GM21576 (cell line): ENCODE measurements around the gene ACYP1.

ENCODE experiments used
- ATAC-seq: cut with Tn5 transposase; IDR thresholded peaks from one replicate; pipeline ENCODE4 v1.9.1; 2021; ENCODE audit warnings: mild to moderate bottlenecking, moderate library complexity; ENCODE audit not compliant: unreplicated experiment

Gene ACYP1

DNA sequence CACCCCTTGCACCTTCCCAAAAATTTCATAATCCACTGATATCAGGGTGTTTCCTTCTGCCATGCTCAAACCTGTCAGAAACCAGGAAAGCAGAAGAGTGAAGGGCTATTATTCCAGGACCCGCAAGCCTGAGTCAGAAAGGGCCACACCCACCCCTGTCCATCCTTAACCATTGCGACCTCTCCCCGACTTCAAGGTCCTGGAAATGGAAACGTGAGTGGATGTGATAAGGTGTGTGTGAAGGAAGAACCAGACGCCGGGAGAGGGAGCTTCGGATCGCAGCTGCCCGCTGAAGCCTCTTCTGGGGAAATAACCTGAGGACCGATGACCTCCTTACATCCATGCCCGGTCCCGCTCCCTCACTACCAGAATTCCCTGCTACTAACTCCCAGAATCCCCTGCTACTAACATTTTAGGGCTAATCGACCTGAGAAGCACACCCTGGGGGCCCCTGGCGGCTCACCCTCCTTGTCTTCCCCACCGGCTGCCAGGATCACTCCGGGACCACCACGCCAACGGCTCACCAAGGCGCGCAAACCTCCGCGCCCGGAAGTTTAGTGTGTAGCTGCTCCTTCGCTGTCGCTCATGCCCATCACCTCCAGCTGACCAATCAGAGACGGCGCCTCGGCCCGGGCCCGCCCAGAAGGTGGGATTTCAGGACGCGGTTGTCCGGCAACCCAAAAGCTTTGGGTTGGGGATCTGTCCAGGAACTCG lies at the start of gene ACYP1:
Gene ACYP1 (minus strand): TSS at position 534 of the 714 bp plus-strand sequence. CDS start 471 bp downstream, at position 63.
- peak; percentile 97 for ATAC-seq

DNA sequence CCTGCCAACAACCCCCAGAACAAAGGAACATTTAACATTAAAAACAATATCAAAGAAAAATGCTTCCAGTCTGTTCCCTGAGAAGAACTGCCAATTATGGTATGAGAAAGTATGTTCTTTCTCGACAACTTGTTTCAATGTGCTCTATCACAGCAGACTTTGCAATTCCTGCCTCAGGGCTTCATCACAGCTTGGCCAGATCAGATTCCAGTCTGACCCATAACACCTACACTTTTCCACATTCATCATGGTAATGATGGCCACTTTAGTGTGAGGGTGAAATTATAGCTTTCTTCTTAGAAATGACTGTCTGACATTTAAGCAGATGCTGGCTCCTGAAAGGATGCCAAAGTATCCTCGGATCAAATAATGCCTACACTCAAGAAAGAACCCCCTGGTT lies 46.1 kb upstream of the ACYP1 start:
- no peak for ATAC-seq

DNA sequence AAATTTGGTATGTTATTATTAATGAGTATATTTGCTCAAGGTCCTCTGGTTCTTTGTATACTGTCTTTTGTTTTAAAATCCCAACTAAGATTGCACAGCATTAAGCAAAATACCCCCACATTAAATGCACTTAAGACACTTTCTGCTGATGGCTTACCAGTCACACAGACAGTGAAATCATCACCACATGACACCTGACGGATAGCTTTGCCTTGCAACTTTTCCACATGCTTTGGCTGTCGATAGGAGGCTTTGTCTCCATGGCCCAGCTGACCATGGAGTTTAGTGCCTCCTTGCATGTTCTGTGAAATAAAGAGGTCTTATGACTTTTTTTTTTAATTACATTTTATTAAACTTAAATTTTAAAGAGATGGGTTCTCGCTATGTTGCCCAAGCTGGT lies 43.4 kb upstream of the ACYP1 start:
- no peak for ATAC-seq

DNA sequence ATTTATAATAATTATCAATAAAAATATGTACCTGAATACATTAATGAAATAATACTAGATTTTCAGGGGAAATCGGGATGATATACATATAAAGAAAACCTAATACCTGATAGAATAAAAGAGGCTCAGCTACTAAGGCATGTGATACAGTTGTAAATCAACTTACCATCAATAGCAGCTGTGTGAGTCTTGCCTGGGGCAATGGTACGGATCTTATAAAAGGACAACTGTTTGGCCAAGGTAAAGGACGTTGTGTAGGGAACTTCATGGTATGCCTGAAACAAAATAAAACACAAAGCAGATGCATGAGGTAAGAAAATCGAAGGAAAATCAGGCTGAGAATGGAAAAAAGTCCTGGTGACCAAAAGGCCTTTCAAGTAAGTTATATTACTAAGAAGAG lies 37.7 kb upstream of the ACYP1 start:
- no peak for ATAC-seq

DNA sequence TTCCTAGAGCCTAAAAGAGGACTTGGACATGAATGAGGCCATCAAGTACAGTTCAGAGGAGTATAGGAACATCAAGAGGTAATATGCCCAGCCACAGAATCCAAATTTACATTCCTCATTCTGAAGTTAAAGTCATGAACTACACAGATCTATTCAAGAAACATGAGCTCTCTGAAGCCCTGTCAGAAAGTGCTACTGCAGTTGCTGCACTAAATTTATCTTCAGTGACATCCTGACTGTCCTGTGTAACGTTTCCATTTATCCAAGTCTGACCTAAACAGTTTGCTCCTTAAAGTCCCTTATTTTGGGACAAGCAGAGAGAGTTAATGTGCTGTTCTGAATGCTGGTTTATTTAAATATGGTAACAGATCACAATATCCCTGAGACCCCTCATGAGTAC lies 34.9 kb upstream of the ACYP1 start:
- no peak for ATAC-seq

DNA sequence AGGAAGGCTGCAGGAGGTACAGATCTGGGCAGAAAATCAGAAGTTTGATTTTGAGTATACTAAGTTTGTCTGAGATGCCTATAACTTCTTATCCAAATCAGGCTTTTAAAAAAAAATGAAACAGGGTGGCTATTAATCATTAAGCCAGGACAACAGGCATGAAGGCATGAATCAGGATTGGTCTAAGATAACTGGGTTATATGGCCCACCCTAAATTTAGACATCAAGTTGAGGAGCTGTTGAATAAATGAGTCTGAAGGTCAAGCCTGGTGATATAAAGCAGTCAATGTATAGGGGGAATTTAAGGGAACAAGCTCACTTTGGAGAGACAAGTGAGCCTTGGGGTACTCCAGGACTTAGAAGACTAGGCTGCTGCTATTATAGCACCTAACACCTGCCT lies 34.4 kb upstream of the ACYP1 start:
- no peak for ATAC-seq

DNA sequence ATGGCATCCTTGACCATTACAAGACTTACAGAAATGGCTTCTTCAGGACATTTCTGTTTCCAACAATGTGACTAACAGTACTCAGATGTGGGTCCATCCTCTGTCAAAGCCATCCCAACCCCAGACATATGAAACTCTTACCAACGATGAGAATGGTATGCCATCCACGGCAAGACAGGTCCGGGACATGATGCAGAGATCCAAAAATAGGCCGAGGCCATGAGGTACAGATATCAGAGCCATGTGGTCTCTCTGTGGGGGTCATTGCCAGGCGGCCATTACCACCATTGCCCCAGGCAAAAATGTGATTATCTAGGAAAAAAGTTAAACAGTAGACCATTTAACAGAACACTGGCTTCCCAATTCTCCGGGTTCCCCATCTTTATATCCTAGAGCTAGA lies 33.1 kb upstream of the ACYP1 start:
- ATAC-seq: no peak

DNA sequence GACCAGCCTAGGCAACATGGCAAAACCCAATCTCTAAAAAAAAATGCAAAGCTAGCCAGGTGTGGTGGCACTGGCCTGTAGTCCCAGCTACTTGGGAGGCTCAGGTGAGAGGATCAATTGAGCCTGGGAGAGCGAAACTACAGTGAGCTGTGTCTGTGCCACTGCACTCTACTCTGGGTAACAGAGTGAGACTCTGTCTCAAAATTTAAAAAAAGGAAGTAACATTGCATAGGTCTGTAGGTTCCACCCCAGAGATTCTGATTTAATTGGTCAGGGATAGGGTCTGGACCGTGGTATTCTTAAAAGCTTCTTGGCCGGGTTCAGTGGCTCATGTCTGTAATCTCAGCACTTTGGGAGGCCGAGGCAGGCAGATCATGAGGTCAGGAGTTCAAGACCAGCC lies 31.9 kb upstream of the ACYP1 start:
- ATAC-seq: no peak

DNA sequence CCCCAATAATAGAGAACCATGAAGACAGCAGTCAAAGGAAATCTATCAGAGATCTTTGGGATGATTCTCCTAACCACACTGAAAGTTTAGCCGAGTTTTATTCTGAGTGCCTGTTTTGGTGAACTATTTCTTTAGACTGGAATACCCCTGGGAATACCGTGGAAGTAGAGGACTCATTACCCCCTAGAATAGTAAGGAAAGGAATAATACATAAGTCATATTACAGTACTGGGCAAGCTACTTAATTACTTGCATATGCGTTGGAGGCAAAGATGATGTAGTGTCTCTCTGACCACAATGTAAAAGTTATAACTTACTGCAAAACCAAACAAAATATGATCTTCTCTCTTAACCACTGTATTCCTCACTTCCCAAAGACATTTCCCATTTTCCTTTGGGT lies 31.1 kb upstream of the ACYP1 start:
- no peak for ATAC-seq

DNA sequence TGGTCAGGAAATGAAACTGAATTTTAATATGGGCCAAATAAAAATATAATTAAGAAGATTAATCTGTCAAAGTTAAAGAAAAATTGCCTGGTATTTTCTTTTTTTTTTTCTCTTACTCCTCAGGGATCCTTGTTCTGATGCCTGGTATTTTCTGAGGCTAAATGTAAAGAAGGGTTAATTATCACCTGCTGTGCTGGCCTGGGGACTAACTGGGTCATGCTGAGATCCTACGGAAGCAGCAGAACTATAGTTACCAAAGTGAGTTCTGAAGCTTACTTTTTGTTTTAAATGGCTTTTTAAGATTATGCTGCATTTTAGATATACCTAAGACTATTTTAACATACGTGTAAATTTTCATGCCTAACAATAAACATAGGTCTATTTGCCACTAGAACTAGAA lies 28.9 kb upstream of the ACYP1 start:
- ATAC-seq: no peak

DNA sequence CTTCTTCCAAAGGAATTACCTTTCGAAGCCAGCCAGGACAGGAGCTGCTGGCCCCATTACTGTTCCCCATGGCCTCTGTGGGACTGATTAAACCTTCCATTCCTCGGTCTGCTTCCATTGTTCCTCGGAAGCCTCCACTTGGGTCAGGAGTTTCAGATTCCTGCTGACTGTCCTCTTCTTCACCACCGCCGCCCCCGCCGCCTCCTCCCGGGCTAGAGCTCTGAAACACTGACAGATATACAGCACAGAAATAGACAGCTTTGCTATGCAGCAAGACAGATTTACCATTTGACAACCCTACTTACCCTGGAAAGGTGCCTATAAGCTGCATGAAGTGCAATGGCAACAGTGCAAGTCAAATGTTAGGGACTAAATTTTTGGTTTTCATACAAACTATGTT lies 27.4 kb upstream of the ACYP1 start:
- ATAC-seq: no peak

DNA sequence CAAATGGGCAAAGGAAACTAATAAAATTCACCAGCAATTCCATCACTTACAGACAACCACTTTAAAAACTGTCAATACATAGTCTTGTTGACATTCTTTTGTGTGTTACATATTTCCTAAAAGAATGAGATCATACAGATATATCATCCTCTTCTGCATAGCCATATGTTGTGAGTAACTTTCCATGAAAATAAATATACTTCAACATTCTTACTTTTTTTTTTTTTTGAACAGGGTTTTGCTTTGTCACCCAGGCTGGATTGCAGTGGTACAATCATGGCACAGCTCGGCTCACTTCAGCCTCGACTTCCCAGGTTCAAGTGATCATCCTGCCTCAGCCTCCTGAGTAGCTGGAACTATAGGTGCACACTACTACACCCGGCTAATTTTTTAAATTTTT lies 26.5 kb upstream of the ACYP1 start:
- ATAC-seq: no peak

DNA sequence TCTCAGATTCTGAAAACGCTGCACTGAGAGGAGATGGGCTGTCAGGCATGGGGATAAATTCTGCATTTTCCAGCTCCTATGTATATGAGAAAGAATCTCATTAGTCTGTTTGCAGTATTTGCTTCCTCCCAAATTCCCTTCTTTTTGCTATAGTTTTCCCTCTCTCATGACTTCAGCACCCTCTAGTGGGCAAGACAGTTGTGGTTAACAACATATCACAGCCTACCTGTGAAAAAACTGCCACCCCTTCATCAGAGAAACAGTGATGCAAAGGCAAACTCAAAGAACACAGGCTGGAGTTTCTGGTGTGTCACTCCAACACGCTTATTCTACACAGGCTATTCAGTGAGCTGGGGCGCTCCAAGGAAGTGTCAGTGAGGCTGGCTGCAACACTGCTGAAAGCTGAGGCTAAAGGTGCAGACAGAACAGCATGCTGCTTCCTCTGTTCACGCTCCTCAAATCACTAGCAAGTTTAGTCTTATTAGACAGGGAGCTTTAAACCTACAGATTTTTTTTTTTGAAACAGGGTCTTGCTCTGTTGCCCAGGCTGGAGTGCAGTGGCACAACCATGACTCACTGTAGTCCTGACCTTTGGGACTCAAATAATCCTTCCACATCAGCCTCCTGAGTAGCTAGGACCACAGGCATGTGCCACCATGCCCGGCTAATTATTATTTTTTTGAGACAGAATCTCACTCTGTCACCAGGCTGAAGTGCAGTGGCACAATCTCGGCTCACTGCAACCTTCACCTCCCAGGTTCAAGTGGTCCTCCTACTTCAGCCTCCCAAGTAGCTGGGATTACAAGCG lies 24.9 kb upstream of the ACYP1 start:
- ATAC-seq: no peak

DNA sequence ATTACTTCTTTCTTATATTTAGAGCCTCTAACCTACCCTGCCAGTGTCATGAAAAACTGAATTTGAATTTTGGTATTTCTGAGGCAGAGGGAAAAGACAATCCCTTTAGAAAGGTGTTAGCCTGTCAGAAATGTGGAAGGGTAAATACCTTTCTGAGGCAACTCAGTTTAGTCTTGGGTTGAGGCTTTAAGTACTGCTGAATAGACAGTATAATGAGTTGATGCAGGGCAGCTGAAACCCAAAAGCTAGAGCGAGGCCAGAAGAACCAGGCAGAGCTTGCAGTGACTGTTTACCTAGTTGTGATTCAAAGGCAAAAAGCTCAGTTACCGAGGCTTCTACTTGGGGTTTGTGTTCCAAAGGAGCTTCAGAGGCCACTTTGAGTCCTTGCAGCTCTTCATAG lies 24.3 kb upstream of the ACYP1 start:
- no peak for ATAC-seq

DNA sequence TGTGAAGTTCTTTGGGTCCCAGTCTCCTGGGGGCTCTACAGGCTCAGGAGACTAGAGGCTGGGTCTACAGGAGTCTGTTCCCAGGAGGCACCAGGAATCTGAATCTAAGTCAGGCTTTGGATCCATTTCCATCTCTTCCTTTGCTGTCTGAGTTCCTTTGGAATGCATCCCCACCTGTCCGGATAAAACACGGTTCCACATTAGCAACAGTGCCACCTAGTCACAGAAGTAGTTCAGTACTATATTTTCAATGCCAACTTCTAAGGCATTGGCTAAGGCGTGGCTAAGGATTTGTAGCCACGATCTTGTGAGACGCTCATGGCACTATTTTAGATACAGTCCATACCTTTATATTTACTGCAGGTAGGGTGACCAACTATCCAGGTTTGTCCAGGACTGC lies 20.7 kb upstream of the ACYP1 start:
- no peak for ATAC-seq

DNA sequence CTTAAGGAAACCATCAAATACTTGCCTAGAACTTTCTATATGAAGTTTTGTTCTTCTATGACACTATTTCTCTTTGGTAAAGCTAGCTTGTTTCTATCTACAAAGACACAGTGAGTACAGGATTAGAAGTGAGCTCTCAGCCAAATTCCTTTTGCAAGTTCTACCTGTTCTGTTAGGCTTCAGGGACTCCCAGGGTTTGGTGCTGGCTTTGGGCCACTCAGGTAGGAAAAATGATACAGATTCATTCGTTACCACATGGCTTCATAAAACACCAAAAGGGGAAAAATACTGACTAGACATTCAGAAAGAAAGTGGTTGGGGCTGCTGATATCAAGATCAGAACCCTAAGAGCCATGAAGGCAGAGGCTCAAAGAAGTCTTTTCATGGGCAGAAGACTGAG lies 19.4 kb upstream of the ACYP1 start:
- no peak for ATAC-seq

DNA sequence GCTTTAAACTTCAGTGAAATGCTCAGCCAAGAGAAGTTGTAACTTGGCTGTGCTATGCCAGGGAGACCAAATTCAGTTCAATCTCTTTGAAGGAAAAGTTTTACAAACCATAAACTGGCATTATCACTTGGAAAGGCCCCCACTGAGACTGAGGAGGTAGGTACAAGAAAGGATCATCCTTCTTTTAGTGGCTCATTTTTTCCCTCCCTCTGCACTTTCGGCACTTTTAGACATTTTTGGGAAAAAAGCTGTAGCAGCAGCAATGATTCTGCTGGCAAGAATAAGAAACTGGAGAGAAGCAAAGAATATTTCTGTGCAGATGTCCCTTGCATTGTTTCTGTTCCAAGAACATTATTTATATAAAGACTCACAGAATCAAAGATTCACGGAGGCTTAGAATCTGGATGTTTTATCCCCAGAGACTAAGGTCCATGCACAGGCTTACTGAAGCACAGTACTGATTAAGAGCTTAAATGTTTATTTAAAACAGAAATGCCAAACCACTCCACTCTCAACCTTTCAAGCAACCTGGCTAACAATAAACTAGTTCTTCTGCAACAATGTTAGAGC lies 17.9 kb upstream of the ACYP1 start:
- ATAC-seq: no peak

DNA sequence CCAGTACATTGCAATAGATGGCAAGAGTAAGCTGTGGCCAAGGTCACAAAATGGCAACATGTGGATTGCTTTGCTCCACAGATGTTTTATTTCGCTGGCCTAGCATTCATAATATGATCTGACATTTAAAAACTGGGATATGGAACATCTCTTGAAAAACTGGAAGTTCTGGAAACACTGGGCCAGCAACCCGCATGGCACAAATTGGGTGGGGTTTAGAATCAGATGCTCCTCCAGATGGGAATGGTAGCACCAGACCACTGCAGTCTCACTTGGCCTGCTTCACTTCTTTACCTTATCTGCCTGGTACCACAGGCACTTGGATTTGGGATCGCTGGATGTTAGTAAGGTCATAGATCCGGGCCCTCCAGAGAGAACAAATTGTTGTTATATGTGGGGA lies 15.7 kb upstream of the ACYP1 start:
- no peak for ATAC-seq

DNA sequence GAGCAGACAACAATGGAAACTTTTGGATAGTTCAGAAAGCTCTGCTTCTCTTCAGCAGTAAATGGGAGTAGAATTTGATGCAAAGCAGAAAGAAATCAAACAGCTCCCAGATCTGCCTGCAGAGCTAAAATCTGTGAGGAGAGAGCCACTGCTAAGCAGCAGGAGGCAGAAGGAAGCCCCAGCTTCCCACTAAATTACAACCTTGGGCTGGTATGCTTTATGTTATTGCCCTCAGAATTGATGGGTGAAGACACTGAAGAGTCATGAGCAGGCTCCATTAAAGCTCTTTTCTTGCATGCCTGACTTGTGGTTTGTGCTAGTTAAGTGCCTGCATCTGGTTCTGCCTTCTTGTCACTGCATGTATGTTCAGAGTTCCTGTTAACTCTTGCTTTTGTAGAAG lies 14.0 kb upstream of the ACYP1 start:
- no peak for ATAC-seq

DNA sequence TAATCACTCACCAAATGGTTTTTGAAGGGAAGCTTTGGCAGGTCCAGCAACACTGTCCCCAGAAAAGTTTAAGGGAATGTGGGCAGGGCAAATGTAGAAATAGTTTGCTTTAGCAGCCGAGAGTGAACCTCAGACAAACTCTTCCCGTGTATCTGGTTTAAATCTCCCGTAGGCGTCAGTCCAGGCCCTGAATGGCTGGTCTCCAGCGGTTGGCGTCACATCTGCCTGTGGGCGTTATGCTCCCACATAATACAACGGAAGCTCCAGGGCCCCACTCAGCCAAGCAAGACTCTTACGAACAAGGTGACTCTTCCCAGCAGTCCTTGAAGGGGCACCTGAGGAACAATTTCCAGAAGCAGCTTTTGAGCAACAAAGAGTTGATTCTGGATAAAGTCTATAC lies 6.6 kb upstream of the ACYP1 start:
- ATAC-seq: no peak

DNA sequence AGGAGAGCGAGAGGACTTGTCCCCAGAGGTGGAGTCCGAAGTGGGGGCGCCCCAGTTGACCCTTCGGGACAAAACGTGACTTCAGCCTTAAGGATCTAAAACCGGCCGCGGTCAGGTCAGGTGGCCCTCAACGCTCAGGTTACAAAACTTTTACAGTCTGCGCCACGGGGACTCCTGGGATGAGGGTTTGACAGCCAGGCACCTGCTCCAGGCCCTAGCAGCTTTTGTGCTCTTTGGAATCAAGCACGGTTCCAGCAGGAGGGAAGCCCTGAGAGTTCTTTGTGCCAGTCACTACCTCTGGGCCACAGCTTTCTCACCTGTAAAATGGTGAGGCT lies 6.0 kb upstream of the ACYP1 start:
- no peak for ATAC-seq

DNA sequence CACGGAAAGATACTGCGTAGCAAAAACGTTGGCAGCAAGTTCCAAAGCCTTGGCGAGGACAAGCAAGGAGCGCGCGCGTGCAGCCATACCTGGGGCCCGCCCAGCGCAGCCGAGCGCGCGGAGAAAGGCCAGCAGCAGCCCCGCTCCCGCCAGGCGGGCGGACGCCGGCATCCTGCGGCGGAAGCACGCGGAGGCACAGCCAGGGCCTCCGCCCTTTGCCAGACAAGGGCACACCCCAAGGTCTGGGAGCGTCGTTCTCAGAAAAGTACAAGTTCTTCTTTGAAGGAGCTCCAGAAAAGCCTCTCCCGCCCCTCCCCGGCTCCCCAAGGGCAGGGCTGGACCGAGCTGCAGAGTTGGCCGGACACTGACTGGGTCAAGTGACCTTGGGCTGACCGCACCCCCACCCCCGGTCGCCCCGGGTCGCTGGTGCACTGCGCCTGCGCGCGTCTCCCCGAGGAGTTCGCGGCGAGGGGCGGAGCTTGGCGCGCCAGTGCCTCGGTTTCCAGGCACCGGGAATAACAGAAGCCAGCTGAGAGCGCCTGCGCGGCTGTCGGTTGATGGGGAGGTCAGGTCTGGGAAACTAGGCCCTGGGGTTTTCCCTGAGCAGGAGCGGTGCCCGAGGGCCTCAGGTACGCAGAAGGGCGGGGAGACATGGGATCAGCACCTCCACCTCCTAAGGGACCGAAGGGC lies 5.4 kb upstream of the ACYP1 start, which contains the start of gene ZC2HC1C:
Gene ZC2HC1C (plus strand): TSS at position 521 of the 690 bp plus-strand sequence. CDS start 933 bp downstream, outside the sequence.
- peak; percentile 53 for ATAC-seq
